ENCODE measurements around the gene TMEM171. TPM values are rescaled to one million over a fixed set of nuclear protein-coding genes. Genes with fewer than 3 reads are reported as not detected.

Gene TMEM171
- total and polyA plus RNA-seq, 10 donors: 1.9 to 38.0 (median 19.5) TPM

DNA sequence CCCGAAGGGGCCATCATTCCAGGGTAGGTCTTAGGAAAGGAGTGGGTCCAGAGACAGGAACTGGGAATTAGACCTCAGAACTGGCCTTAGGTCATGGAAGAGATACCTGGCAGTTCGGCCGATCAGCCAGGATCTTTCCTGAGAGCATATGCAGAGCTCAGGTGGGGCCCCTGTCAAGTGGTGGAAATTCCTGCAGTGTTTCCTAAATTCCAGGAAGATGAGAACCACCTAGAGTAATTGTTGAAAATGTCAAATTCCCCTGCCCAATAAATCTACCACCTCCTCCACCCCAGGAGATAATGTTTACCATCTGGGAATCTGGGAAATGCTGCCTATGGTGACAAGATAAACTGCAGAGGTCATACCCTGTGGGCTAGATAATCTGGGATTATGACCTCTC, 14.6 kb downstream of the TMEM171 start:
- no peak for TF ChIP-seq POLR2AphosphoS5 (IDR thresholded peaks at IDR 0.05)
- no peak for TF ChIP-seq POLR2A (IDR thresholded peaks at IDR 0.05)
- TF ChIP-seq, protein P1, sequence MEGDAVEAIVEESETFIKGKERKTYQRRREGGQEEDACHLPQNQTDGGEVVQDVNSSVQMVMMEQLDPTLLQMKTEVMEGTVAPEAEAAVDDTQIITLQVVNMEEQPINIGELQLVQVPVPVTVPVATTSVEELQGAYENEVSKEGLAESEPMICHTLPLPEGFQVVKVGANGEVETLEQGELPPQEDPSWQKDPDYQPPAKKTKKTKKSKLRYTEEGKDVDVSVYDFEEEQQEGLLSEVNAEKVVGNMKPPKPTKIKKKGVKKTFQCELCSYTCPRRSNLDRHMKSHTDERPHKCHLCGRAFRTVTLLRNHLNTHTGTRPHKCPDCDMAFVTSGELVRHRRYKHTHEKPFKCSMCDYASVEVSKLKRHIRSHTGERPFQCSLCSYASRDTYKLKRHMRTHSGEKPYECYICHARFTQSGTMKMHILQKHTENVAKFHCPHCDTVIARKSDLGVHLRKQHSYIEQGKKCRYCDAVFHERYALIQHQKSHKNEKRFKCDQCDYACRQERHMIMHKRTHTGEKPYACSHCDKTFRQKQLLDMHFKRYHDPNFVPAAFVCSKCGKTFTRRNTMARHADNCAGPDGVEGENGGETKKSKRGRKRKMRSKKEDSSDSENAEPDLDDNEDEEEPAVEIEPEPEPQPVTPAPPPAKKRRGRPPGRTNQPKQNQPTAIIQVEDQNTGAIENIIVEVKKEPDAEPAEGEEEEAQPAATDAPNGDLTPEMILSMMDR (IDR thresholded peaks at IDR 0.05 in 8 of 11, conservative IDR thresholded peaks at IDR 0.05 in 3 of 11): no peak
- Histone ChIP-seq H3K36me3 (peaks cover 0 to 20% (median 0%) of the 10 kb centered on the region in 6 donors), H3K27ac (no peak overlapping the region), H3K4me3 (no peak overlapping the region), H3K4me1 (peaks cover 0 to 13% (median 2%) of the 10 kb centered on the region in 6 donors), H3K9me3 (no peaks in the 10 kb centered on the region), H3K27me3 (replicated peaks in 1 of 7) (peaks cover 0 to 48% (median 0%) of the 10 kb centered on the region in 7 donors)
- intact Hi-C loops (cut with DNase I; ENCODE audit: low total_unique reads): no loop called here
- no peak for DNase-seq
- WGBS, 5 donors: 81 to 95% (median 88%) methylated on average over 3 of the region's 3 CpGs

DNA sequence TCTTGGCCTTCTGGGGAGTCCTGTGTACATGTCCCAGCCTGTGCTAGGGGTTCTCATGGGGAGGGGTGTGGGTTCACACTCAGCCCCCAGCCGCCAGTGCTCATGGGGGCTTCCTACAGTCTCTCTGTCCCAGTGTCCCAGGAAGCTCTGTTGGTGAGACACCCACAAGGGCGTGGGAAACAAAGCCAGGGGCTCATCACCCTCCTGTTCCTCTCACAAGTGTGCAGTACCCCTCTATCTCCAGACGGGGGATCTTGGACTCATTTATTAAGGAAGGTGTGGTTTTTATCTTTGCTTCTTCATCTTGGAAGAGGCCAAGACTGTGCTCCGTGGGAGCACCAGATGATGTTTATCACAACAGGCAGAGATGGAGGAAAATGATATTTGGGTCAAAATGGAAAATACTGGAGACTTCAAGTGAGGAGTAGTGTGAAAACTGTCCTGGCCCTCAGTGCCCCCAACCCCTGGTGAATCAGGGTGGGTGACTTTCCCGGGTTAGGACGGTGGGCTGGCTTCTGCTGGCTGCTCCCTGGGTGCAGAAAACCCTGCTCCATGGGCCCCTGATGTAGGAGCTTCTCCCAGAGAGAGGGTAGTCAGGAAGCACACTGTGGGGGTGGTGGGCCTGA, 15.2 kb downstream of the TMEM171 start:
- peaks cover 0 to 53% (median 0%) of the 10 kb centered on the region in 7 donors for H3K27me3 ChIP-seq (replicated peaks in 1 of 7)

DNA sequence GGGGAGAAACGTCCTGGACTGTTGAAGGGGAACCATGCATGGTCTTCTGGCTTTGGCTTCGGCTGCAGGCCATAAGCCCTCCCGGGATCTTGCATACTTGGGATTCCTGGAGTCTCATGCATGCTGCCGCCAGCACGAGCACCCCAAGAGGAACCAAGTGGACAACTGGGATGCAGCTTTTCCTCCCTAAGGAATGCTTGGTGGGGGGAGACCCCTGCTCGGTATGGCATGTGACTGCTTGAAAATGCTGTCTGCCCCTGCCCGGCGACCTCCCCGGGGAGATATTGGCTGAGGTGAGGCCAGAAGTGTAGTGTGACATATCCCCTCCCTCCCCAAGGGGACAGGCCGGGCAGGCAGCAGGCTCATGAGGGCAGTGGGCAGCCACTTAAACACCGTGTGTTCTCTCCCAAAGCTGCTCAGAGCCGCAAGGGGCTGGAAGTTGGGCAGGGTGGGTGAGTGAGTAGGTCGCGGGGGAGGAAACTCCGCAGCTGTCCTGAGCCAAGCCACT, 15.7 kb downstream of the TMEM171 start:
- TF ChIP-seq, protein P1 (IDR thresholded peaks at IDR 0.05 in 8 of 11, conservative IDR thresholded peaks at IDR 0.05 in 3 of 11): no peak
- no peak for TF ChIP-seq POLR2AphosphoS5 (IDR thresholded peaks at IDR 0.05)
- TF ChIP-seq POLR2A (IDR thresholded peaks at IDR 0.05): no peak
- Histone ChIP-seq H3K4me3 (no peak overlapping the region), H3K27me3 (replicated peaks in 1 of 7) (peaks cover 0 to 59% (median 0%) of the 10 kb centered on the region in 7 donors), H3K4me1 (peaks cover 0 to 13% (median 2%) of the 10 kb centered on the region in 6 donors), H3K27ac (no peak overlapping the region), H3K9me3 (no peaks in the 10 kb centered on the region), H3K36me3 (peaks cover 0 to 13% (median 0%) of the 10 kb centered on the region in 6 donors)
- 53 to 69% (median 62%) methylated on average over 11 to 15 of the region's 15 CpGs for WGBS, 5 donors
- DNase-seq: no peak
- intact Hi-C loops (cut with DNase I; ENCODE audit: low total_unique reads): no loop called here

More for the DNA sequence above, 15.2 kb downstream of the TMEM171 start:
- Histone ChIP-seq H3K36me3 (peaks cover 0 to 15% (median 0%) of the 10 kb centered on the region in 6 donors), H3K9me3 (no peaks in the 10 kb centered on the region), H3K4me3 (no peak overlapping the region), H3K27ac (no peak overlapping the region), H3K4me1 (peaks cover 0 to 13% (median 2%) of the 10 kb centered on the region in 6 donors)
- WGBS, 5 donors: 44 to 57% (median 55%) methylated on average over 6 of the region's 6 CpGs
- TF ChIP-seq POLR2AphosphoS5 (IDR thresholded peaks at IDR 0.05): no peak
- TF ChIP-seq, protein P1 (IDR thresholded peaks at IDR 0.05 in 8 of 11, conservative IDR thresholded peaks at IDR 0.05 in 3 of 11): peak in 6 of 11 experiments; percentile 8 to 31 (median 17)
- intact Hi-C loops (cut with DNase I; ENCODE audit: low total_unique reads): no loop called here
- no peak for DNase-seq

Measured in spleen (tissue), 11 donors.